HS-27A (cell line): ENCODE results near the gene EPS15.
"Not testable (repeated sequence)": the region's sequence is repeated elsewhere in the genome, so short reads cannot be mapped to it uniquely, and the experiment has no call there.

Experiments
- DNase-seq: peaks from one replicate; pipeline ENCODE4 v3.0.0-alpha.2; 2012; ENCODE audit warnings: low read depth, missing footprints

The EPS15 gene

GRCh38 chr1:51331206-51332100 is 187.6 kb downstream of the EPS15 start:
- peak; percentile 29 for DNase-seq

- no peak for DNase-seq
Observed at GRCh38 chr1:51330331-51331201, 188.5 kb downstream of the EPS15 start, which contains the start of gene TTC39A. Gene TTC39A (minus strand): TSS chr1:51330562. CDS start chr1:51330477, 85 bp downstream.

DNA sequence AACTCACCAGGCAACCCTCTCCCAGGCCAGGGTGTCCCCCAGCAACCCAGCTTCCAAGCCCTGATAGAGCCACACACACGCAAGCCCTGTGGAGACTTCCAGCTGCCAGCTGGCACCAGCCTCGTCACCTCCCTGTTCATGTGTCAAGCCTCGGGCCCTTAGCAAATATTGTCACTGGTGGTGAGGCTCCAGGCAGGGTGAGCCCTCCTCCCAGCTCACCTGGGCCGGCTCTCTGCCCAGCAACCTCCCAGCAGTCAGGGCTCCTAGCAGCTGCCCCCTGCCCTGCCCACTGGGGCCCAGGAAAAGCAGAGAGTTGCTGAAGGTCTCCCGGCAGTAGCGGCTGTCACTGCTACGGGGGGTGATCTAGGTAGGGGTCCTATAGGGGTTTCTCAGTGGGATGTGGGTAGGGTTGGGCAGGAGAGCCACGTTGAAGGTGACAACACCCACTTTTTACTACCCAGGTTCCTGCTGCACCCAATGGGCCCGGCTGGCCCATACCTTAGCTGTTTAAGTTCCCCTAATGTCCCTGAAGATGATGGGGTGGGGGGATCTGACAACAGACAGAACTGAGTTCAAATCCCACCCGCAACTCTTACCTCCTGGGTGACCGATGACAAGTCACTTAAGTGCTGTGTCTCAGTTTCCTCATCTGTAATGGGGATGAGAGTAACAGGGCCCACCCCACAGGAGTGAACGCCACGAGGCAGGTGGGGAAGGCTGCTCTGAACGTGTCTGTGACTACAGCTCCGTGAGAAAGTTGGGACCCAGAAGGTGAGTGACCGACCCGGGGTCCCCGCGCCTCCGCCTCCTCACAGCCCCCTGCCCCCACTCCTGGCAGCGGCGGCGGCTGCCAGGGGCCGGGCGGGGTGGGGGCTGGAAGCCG is 189.4 kb downstream of the EPS15 start:
- no peak for DNase-seq

DNA sequence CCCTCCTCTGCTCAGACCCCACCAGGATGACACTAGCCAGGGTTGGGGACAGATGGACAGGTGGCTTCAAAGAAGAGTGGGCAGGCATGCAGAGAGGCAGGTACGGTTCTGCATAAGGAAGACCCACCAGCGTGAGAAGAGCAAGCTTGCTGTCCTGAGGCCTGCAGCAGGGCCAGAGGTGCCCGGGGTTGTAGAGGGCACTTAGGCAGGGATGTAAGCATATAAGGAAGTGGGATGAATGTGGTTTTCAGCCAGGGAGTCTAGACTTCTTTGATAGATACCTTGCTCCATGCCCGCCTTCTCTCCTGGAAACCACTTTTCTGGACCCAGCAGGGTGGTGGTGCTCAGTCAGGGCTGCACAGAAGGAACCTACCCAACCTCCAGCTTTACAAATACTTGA is 190.1 kb downstream of the EPS15 start:
- no peak for DNase-seq

DNA sequence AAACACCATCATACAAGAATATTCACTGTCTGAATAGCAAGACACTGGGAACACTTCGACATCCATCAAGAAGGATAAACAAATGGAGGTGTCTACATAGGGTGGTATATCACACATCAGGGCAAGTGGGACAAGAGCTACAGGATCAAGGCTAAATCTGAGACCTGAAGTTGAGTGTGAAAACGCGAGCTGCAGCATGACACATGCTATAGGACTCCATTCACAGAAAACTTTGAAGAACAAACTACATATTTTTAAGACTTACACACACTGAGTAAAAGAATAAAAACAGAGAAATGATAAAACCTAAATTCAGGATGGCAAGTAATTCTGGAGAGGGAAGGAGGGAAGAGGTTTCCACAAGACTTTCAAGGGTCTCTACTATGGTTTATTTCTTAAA is 190.8 kb downstream of the EPS15 start:
- no peak for DNase-seq

- no peak for DNase-seq
Observed at GRCh38 chr1:51327386-51327785, 191.7 kb downstream of the EPS15 start.

- DNase-seq: no peak
Observed at GRCh38 chr1:51326839-51327238, 192.2 kb downstream of the EPS15 start.

DNA sequence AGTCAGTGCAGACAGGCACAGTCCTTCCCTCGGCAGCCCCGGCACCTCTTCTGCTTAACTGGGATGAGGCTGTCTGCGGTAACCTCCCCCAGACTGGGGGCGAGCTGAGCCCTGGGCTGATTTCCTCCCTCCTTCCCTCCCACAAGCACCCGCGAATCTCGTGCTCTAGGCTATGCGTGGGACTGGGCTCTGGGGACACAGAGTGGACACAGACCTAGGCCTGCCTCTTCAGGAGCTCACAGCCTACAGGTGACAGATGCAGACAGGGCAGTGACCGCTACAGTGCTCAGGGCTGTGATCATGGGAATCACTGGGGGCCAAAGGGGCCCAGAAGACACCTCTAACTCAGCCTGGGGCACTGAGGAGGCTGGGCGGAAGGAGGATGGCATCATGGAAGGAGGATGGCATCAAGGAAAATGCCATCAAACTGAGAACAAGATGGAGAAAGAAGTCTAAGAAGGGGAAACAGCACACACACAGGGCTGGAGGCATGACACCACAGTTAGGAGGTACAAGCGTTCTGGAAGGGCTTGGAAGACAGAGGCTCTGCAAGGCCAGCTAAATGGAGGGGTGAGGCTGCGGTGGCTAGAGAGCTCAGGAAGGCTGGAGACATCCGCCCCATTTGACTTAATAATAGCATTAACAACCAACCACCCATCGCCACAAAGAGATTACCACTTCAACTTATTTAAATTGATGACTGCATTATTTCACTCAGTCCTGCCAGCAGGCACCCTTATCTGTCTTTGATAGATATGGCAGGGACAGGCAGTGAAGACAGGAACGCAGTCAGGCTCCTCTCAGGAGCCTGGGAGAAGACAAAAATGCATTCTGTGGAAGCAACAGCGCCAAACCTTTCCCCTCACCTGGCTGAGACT is 192.9 kb downstream of the EPS15 start:
- no peak for DNase-seq

- no peak for DNase-seq
Observed at GRCh38 chr1:51325391-51325790, 193.7 kb downstream of the EPS15 start.

DNA sequence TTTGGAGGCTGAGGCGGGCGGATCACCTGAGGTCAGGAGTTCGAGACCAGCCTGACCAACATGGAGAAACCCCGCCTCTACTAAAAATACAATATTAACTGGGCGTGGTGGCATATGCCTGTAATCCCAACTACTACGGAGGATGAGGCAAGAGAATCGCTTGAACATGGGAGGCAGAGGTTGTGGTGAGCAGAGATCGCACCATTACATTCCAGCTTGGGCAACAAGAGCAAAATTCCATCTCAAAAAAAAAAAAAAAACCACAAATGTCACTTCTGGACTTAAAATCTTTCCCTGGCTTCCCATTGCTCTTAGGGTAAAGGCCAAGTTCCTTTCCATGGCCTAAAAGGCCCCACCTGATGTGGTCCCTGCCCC is 194.1 kb downstream of the EPS15 start:
- not testable (repeated sequence) for DNase-seq

GRCh38 chr1:51324251-51325010 is 194.6 kb downstream of the EPS15 start:
- DNase-seq: no peak

GRCh38 chr1:51323778-51324177 is 195.3 kb downstream of the EPS15 start:
- DNase-seq: no peak

DNA sequence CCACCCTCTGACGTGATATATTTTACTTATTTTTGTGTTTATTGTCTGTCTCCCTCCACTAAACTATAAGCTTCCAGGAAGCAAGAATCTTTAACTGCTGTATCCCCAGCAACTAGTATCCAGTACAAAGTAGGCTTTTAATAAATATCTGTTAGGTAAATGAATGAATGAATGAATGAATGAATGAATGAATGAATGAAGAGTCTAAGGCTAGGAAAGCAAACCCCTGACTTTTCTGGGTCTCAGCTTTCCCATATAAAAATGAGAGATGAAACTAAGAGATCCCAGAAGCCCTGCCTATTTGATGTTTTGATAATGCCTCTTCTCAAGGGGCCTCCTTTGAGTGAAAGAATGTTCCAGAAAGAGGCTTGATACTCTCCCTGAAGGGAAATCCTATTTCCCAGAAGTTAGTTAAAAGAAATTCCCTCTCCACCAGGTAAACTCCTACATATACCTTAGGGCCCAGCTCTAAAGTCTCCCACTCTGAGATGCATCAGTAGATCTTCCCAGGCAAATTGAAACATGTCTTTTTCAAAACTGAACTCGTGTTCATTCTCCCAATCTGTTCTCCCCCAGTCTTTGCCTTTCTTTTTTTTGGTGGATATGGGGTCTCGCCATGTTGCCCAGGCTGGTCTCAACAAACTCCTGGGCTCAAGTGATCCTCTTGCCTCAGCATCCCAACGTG is 196.5 kb downstream of the EPS15 start:
- no peak for DNase-seq

DNA sequence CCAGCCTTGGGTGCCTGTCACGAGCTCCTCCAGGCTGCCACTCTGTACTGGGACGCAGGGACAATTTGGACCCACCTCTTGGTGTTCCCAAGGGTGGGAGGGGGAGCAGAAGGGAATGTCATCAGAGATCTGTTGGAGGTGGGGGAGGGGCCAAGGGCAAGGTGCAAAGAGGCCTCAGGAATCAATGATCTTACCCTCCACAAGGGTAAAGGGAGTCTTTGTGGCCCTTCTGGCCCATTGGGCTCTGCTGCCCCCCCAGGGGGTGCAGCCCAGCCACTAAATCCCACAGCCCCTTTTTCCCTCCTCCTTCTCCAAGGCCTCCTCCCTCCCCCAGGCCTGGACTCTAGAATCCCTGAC is 197.2 kb downstream of the EPS15 start:
- no peak for DNase-seq

- DNase-seq: no peak
Observed at GRCh38 chr1:51320967-51321923, 197.8 kb downstream of the EPS15 start.

DNA sequence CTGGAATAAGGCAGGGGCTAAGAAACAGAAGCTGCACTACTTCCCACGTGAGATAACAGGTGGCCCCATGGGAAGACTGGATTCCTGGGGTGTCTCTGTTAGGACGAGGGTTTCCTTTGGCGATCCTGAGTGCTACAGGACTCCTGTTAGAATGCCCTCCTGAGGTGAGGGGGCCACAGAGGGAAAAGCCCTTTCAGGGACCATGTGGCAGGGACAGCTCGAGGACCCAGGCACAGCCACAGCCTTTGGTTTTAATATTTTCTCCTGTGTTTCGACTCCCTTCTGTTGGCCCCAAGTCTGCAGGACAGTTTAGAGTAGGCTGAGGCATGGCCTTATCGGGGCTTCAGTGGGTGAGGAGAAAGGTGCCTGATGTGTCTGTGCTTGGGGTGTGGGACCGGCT is 201.3 kb downstream of the EPS15 start:
- DNase-seq: no peak

GRCh38 chr1:51316846-51317120 is 202.3 kb downstream of the EPS15 start:
- DNase-seq: no peak

DNA sequence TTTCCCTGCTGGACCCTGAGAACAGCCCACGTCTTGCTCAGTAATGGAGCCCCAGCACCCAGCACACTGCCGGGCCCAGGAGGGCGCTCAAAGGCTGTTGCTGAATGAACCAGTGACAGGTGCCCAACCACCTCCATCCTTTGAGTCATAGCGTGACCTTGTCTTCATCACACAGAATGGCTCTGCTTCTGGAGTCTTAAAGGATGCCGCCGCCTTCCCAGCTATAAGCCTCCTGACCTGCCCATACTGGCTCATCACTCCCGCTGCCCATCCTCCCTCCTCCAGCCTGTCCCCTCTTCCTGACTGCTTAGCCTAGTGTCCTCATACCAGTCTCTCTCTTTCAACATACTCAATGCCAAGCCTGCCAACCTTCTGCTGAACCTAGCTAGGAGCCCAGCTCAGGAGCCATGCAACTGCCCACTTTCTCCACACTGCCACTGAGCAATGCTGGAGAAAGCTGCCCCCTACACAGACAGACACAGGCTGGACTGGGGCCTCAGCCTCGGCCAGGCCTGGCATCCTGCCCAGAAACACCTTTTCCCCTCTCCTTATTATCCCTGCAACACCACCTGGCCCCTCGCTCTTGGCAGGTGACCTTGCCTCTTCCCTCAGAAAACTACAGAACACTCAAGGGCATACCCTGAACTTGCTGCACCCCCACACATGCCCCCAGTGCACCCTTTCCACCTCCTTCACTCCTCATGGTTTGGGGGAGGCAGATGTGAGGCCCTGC is 202.8 kb downstream of the EPS15 start:
- no peak for DNase-seq
